Lung (tissue), 14 donors: Measurements from ENCODE around the gene GOLGA6L6. TPM values are rescaled to one million over a fixed set of nuclear protein-coding genes. Genes with fewer than 3 reads are reported as not detected.
"Not testable (repeated sequence)": the region's sequence is repeated elsewhere in the genome, so short reads cannot be mapped to it uniquely, and the experiment has no call there.

ENCODE experiments used
- ATAC-seq: fragments of 200-7000 bp; cut with Tn5 transposase; one replicate; pipeline ENCODE4 v1.9.1; 2020; ENCODE audit warnings: moderate number of reproducible peaks; ENCODE audit not compliant: insufficient read depth, low FRiP score
- DNase-seq, 3 donors: peaks; one replicate each; pipeline ENCODE4 v3.0.0-alpha.2; 2013 to 2017
- H3K27ac ChIP-seq, 2 donors: one replicate each; pipeline ENCODE4 v1.5.1; 2013; ENCODE audit warnings: mild to moderate bottlenecking in 2 of 2, moderate library complexity in 2 of 2, control low read depth in 1 of 2, inconsistent platforms in 1 of 2, low read depth in 1 of 2, low read length in 1 of 2
- H3K27me3 ChIP-seq, 3 donors: one replicate each; pipeline ENCODE4 v1.5.1; 2013; ENCODE audit warnings: low read length in 2 of 3; ENCODE audit not compliant: control insufficient read depth in 3 of 3, insufficient read depth in 3 of 3
- H3K36me3 ChIP-seq, 4 donors: one replicate each; pipeline ENCODE4 v1.5.1; 2013; ENCODE audit warnings: low read length in 4 of 4, mild to moderate bottlenecking in 1 of 4, moderate library complexity in 1 of 4; ENCODE audit not compliant: control insufficient read depth in 4 of 4, insufficient read depth in 4 of 4
- H3K4me1 ChIP-seq, 5 donors: one replicate each; pipeline ENCODE4 v1.5.1; 2013; ENCODE audit warnings: low read length in 5 of 5, mild to moderate bottlenecking in 2 of 5, moderate library complexity in 1 of 5; ENCODE audit not compliant: control insufficient read depth in 5 of 5, insufficient read depth in 5 of 5
- H3K4me3 ChIP-seq: one replicate; pipeline ENCODE4 v1.5.1; 2013; ENCODE audit warnings: mild to moderate bottlenecking, control low read depth, moderate library complexity
- H3K9ac ChIP-seq, 2 donors: one replicate each; pipeline ENCODE4 v1.5.1; 2013; ENCODE audit warnings: low read length in 2 of 2, control low read depth in 1 of 2; ENCODE audit not compliant: insufficient read depth in 1 of 2
- H3K9me3 ChIP-seq, 4 donors: one replicate each; pipeline ENCODE4 v1.5.1; 2013; ENCODE audit warnings: low read length in 3 of 4, mild to moderate bottlenecking in 1 of 4, moderate library complexity in 1 of 4; ENCODE audit not compliant: control insufficient read depth in 4 of 4, insufficient read depth in 3 of 4
- whole genome bisulfite sequencing, 2 donors: extraction: QIAGEN DNeasy Blood & Tissue Kit; methylation state at CpG; one replicate each; pipeline ENCODE4 v1.1.7; 2013; 5-methylcytosine and 5-hydroxymethylcytosine counted together
- long read RNA-seq, 5 donors: transcript quantifications; one replicate each; lab custom pipeline, GENCODE V29; 2026
- polyA plus RNA-seq, 2 donors: library from polyadenylated mRNA; stranded (reverse); fragments of 200-250 nt; gene quantifications; one replicate each; pipeline ENCODE4 v1.2.1, GENCODE V29; 2013
- total RNA-seq, 2 donors: library from RNA; depleted of rRNA in 1 of 2; stranded (reverse); fragments of >200 nt in 1 of 2; gene quantifications; one replicate each; pipeline ENCODE4 v1.2.1, GENCODE V29; 2014 to 2021
- donor health status: Bipolar disorder and iron deficiency.
- donor health status: healthy.
- donor health status: DM: yes; HTN: yes; CAD: no.

The GOLGA6L6 gene
- not detected for total RNA-seq
- polyA plus RNA-seq: not detected
- long read RNA-seq, donor 1: 0 reads
- long read RNA-seq, donor 2: 0 reads
- long read RNA-seq, donor 3: 0 reads
- long read RNA-seq, donor 4: 0 reads
- long read RNA-seq, donor 5: 0 reads

- H3K4me3 ChIP-seq, H3K9me3 ChIP-seq, H3K36me3 ChIP-seq, H3K4me1 ChIP-seq, H3K9ac ChIP-seq, DNase-seq, ATAC-seq, H3K27ac ChIP-seq, H3K27me3 ChIP-seq: not testable (repeated sequence)
- WGBS, 2 donors: 85 to 90% methylated on average over 4 of the region's 7 CpGs
These were observed at the start of gene GOLGA6L6 for GRCh38 chr15:20541700-20542099. GOLGA6L6 (minus strand) TSS chr15:20541800; CDS start chr15:20541709, 91 bp downstream.

GRCh38 chr15:20590069-20590468 lies 48.5 kb upstream of the GOLGA6L6 start:
- not testable (repeated sequence) for H3K4me1 ChIP-seq, H3K9me3 ChIP-seq, H3K36me3 ChIP-seq, DNase-seq, H3K27me3 ChIP-seq, H3K9ac ChIP-seq, H3K27ac ChIP-seq, ATAC-seq, H3K4me3 ChIP-seq
- no CpG with 5 or more reads among the region's 2 CpGs for WGBS, 2 donors

GRCh38 chr15:20586821-20587220 lies 45.2 kb upstream of the GOLGA6L6 start:
- not testable (repeated sequence) for H3K9me3 ChIP-seq, H3K4me3 ChIP-seq, DNase-seq, H3K4me1 ChIP-seq, H3K36me3 ChIP-seq, H3K9ac ChIP-seq, H3K27ac ChIP-seq, H3K27me3 ChIP-seq, ATAC-seq
- WGBS, 2 donors: 79 to 82% methylated on average over 2 of the region's 3 CpGs

- DNase-seq, ATAC-seq, H3K27ac ChIP-seq: not testable (repeated sequence)
These were observed 41.1 kb upstream of the GOLGA6L6 start for GRCh38 chr15:20582726-20583115.

GRCh38 chr15:20582109-20582725 lies 40.6 kb upstream of the GOLGA6L6 start:
- not testable (repeated sequence) for H3K4me1 ChIP-seq, H3K27ac ChIP-seq, H3K4me3 ChIP-seq, H3K9me3 ChIP-seq, H3K36me3 ChIP-seq, DNase-seq, H3K9ac ChIP-seq, H3K27me3 ChIP-seq
- peak; percentile 53 for ATAC-seq
- 67 to 77% methylated on average over 5 to 11 of the region's 39 CpGs for WGBS, 2 donors

More at GRCh38 chr15:20582726-20583115, 41.1 kb upstream of the GOLGA6L6 start:
- H3K4me3 ChIP-seq, H3K4me1 ChIP-seq, H3K9ac ChIP-seq, H3K27me3 ChIP-seq, H3K36me3 ChIP-seq, H3K9me3 ChIP-seq: not testable (repeated sequence)
- 71 to 72% methylated on average over 7 to 8 of the region's 18 CpGs for WGBS, 2 donors

- not testable (repeated sequence) for H3K36me3 ChIP-seq, H3K4me3 ChIP-seq, DNase-seq, H3K27me3 ChIP-seq, H3K27ac ChIP-seq, H3K9ac ChIP-seq, ATAC-seq, H3K9me3 ChIP-seq, H3K4me1 ChIP-seq
- 62 to 88% methylated on average over 9 to 14 of the region's 62 CpGs for WGBS, 2 donors
These were observed 39.9 kb upstream of the GOLGA6L6 start for GRCh38 chr15:20581261-20582108.

GRCh38 chr15:20579662-20580061 lies 38.1 kb upstream of the GOLGA6L6 start:
- H3K4me3 ChIP-seq, H3K27me3 ChIP-seq, H3K9me3 ChIP-seq, H3K9ac ChIP-seq, H3K27ac ChIP-seq, DNase-seq, H3K36me3 ChIP-seq, H3K4me1 ChIP-seq, ATAC-seq: not testable (repeated sequence)
- WGBS, 2 donors: 87 to 88% methylated on average over 10 to 11 of the region's 14 CpGs

- not testable (repeated sequence) for H3K27me3 ChIP-seq, H3K36me3 ChIP-seq, H3K9ac ChIP-seq, ATAC-seq, DNase-seq, H3K4me3 ChIP-seq, H3K4me1 ChIP-seq, H3K27ac ChIP-seq, H3K9me3 ChIP-seq
- WGBS, 2 donors: 88 to 93% methylated on average over 2 to 6 of the region's 19 CpGs
These were observed 9.7 kb upstream of the GOLGA6L6 start for GRCh38 chr15:20551289-20551688.
